Chondrocyte (in vitro differentiated cells): ENCODE results near the gene NKD1. TPM values are rescaled to one million over a fixed set of nuclear protein-coding genes. Genes with fewer than 3 reads are reported as not detected.

Experiments used
- DNase-seq: peaks from one replicate; pipeline ENCODE4 v3.0.0; 2021; ENCODE audit warnings: mixed read lengths, low spot score
- H3K27ac Mint-ChIP-seq: one replicate; pipeline ENCODE4 v1.8.0; 2021; ENCODE audit warnings: mild to moderate bottlenecking, moderate library complexity, mixed read lengths; ENCODE audit not compliant: unreplicated experiment
- H3K27me3 Mint-ChIP-seq: 2 replicates; pipeline ENCODE4 v1.8.0; 2021; ENCODE audit warnings: low read depth, mixed read lengths
- H3K36me3 Mint-ChIP-seq: 2 replicates; pipeline ENCODE4 v1.8.0; 2021; ENCODE audit warnings: low read depth, mixed read lengths
- H3K4me1 Mint-ChIP-seq: 2 replicates; pipeline ENCODE4 v1.8.0; 2021; ENCODE audit warnings: low read depth, mild to moderate bottlenecking, mixed read lengths
- H3K4me3 Mint-ChIP-seq: one replicate; pipeline ENCODE4 v1.8.0; 2021; ENCODE audit warnings: mild to moderate bottlenecking, moderate library complexity, mixed read lengths; ENCODE audit not compliant: unreplicated experiment
- H3K9me3 Mint-ChIP-seq: 2 replicates; pipeline ENCODE4 v1.8.0; 2021; ENCODE audit warnings: low read depth, mixed read lengths
- CTCF ChIP-seq: fragments of 200-600 bp; sonication (generic); IDR thresholded peaks from 2 replicates; pipeline ENCODE4 v1.5.0; 2021; ENCODE audit warnings: antibody characterized with exemption, mild to moderate bottlenecking, moderate library complexity
- total RNA-seq: library from RNA; stranded (reverse); gene quantifications from 3 replicates; pipeline ENCODE4 v1.2.1, GENCODE V29; 2021

NKD1 gene
- total RNA-seq, 1 donor from 2014 or later: 8.0 TPM

GRCh38 chr16:50625374-50625773 is 77.2 kb downstream of the NKD1 start:
- TF ChIP-seq CTCF: no peak
- peaks cover 8% of the 10 kb centered on the region for H3K4me1 Mint-ChIP-seq
- no peak for DNase-seq
- no peak overlapping the region for H3K27ac Mint-ChIP-seq
- H3K27me3 Mint-ChIP-seq: no peaks in the 10 kb centered on the region
- no peak overlapping the region for H3K4me3 Mint-ChIP-seq
- no peaks in the 10 kb centered on the region for H3K9me3 Mint-ChIP-seq
- H3K36me3 Mint-ChIP-seq: peaks cover 4% of the 10 kb centered on the region

- no peak overlapping the region for H3K27ac Mint-ChIP-seq
- H3K9me3 Mint-ChIP-seq: no peaks in the 10 kb centered on the region
- no peak for TF ChIP-seq CTCF
- H3K27me3 Mint-ChIP-seq: peaks cover 2% of the 10 kb centered on the region
- H3K36me3 Mint-ChIP-seq: peaks cover 4% of the 10 kb centered on the region
- DNase-seq: no peak
- H3K4me3 Mint-ChIP-seq: no peak overlapping the region
- H3K4me1 Mint-ChIP-seq: peaks cover 8% of the 10 kb centered on the region
These were observed 78.7 kb downstream of the NKD1 start for GRCh38 chr16:50626868-50627267.

GRCh38 chr16:50627419-50627818 is 79.2 kb downstream of the NKD1 start:
- no peaks in the 10 kb centered on the region for H3K9me3 Mint-ChIP-seq
- peak; percentile 50 for TF ChIP-seq CTCF
- H3K27me3 Mint-ChIP-seq: peaks cover 2% of the 10 kb centered on the region
- H3K27ac Mint-ChIP-seq: no peak overlapping the region
- no peak for DNase-seq
- H3K36me3 Mint-ChIP-seq: peaks cover 4% of the 10 kb centered on the region
- peaks cover 8% of the 10 kb centered on the region for H3K4me1 Mint-ChIP-seq
- no peak overlapping the region for H3K4me3 Mint-ChIP-seq

GRCh38 chr16:50628156-50628802 is 80.1 kb downstream of the NKD1 start:
- H3K27ac Mint-ChIP-seq: no peak overlapping the region
- peaks cover 8% of the 10 kb centered on the region for H3K4me1 Mint-ChIP-seq

GRCh38 chr16:50629334-50629733 is 81.1 kb downstream of the NKD1 start:
- H3K9me3 Mint-ChIP-seq: no peaks in the 10 kb centered on the region
- peaks cover 5% of the 10 kb centered on the region for H3K36me3 Mint-ChIP-seq
- H3K27me3 Mint-ChIP-seq: peaks cover 2% of the 10 kb centered on the region
- peaks cover 8% of the 10 kb centered on the region for H3K4me1 Mint-ChIP-seq
- no peak overlapping the region for H3K4me3 Mint-ChIP-seq
- no peak for DNase-seq
- H3K27ac Mint-ChIP-seq: no peak overlapping the region
- no peak for TF ChIP-seq CTCF

More at GRCh38 chr16:50628156-50628802, 80.1 kb downstream of the NKD1 start:
- peaks cover 4% of the 10 kb centered on the region for H3K36me3 Mint-ChIP-seq
- no peak for TF ChIP-seq CTCF
- H3K4me3 Mint-ChIP-seq: no peak overlapping the region
- no peaks in the 10 kb centered on the region for H3K9me3 Mint-ChIP-seq
- DNase-seq: no peak
- H3K27me3 Mint-ChIP-seq: peaks cover 2% of the 10 kb centered on the region
